A673 (cell line): ENCODE results near the gene SCN2A.

Experiments
- CTCF ChIP-seq: fragments of 300-800, 200-600 bp; sonication (generic); conservative IDR thresholded peaks from 2 replicates; pipeline ENCODE4 v1.5.1; 2017; ENCODE audit warnings: low read depth, mild to moderate bottlenecking, antibody characterized with exemption, low read length, moderate library complexity, mixed read lengths
- EZH2 ChIP-seq: fragments of 200-600 bp; sonication (generic); IDR thresholded peaks from 2 replicates; pipeline ENCODE4 v1.6.1; 2017; ENCODE audit warnings: borderline replicate concordance, low read depth, mild to moderate bottlenecking, mixed read lengths, antibody characterized with exemption, low read length; ENCODE audit not compliant: poor library complexity, severe bottlenecking

GRCh38 chr2:165192729-165193128 is 46.5 kb upstream of the SCN2A start:
- no peak for TF ChIP-seq CTCF
- no peak for TF ChIP-seq EZH2
